DMS53 treated with DMSO at 0.1 percent for 48 hours (cell line): Measurements from ENCODE around the gene GHR.
A peak's percentile ranks its signal among the peaks of the same experiment; 100 is the strongest.

ENCODE experiments used
- DNase-seq: peaks from one replicate; lab custom pipeline; 2025; ENCODE audit not compliant: unreplicated experiment; lab: John Stamatoyannopoulos, UW

GHR gene

DNA sequence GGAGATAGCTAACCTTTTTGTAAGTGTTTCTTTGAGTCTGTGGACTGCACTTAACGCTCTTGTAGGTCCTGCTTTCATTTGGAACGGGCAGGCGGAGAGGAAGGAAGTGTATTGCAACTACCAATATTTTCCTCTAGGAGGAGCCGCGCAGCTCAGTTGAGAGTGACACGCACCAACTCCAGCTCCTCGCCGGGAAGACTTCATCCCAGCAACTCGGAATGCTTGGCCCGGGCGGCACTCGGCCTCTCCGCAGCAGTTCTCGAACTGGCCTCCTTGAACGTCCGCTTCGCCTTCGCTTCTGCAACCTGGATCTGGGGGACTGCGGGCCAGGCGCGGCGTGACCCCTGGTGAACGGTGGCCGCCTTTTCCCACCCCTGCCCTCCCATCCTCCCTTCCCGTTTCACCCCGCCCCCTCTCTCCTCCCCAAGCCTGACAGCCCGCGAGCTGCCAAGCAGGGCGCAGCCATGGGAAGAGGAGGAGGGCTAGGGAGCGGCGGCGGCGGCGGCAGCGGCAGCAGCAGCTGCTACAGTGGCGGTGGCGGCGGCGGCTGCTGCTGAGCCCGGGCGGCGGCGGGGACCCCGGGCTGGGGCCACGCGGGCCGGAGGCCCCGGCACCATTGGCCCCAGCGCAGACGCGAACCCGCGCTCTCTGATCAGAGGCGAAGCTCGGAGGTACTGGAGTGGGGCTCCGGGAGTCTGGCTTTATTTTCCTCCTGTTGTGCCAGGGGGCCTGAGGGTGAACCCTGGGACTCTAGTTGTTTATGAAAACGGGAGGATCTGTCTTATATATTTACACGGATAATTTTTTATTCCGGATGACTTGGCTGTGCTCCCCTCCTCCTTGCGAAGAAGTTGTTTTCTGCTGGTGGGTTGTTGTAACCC is at the start of gene GHR:
GHR (plus strand) TSS at position 155 of the 881 bp plus-strand sequence. CDS start 142,436 bp downstream, outside the sequence.
- peak; percentile 70 for DNase-seq

DNA sequence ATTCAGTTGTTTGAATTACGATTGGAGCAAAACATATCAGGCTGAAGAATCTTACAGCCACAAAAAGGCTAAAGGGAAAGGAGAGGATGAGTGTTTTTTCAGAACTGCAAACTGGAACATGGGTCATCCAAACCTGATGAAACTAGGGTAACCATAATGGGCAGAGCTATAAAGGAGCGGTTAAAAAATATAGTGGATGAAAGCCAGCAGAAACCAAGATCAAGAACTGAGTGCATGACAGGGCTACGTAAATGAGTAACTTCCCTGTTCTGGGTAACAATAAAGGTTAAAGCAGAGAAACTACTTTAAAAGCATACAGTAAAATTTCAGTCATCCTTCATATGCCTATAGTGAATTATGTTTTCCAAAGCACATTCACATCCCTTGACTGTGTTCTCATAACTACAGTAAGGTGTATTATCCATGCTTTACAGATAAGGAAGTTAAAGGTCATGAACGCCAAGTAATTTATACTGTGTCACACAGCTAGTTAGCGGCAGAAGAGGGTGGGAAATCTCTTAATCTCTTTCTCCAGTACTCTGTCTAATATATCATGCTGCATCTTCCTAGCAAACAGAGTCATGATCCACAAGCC is 48.5 kb upstream of the GHR start:
- no peak for DNase-seq

DNA sequence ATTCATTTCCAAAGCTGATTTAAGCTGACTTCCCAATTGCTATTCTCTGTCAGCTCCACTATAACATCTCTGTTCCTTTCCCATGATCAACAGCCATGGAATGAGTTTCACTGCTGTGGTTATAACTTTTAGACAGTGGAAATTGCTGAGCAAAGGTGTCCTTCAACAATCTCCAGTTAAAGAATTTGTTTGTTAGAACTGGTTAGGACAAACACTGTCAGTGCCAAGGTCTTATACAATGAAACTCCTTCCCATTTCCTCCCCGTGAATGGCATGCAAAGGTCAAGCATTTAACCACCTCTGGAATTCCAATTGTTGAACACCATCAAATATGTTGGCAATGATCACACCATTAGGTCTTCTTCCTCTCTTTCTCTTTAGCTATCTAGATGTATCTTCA is 45.7 kb upstream of the GHR start:
- DNase-seq = no peak

DNA sequence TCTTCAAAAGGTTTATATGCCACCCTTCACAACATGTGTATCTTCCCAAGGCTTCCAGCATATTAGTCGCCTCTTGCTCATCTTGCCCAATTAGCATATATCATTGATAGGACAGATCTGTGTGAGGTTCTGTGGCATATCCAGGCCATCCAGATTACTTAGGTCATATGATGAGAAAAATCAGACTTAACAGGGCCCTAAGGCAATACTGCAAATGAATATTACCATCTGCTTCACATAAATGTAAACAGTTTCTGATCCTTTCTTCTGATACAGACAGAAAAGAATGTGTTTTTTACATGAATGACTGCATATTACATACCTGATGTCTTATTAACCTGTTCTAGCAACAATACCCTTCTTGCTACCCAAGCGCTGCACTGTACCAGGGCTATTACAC is 41.3 kb upstream of the GHR start:
- DNase-seq = no peak

DNA sequence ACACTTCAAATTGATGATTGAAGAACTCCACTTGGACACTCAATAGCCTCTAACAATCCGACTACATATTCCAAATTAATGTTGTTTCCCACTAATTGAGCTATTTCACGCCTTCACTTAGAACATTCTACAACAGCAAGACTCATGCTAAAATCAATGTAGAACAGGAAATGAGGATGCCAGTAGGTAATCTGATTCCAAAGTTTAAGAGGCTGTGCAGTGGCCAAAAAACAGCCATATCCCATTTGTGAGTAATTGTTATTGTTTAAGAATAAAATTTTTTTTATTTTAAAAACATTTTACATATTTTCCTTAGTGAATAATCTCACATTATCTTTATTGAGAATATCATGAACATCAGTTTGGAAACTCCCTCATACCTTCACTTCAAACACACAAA is 35.7 kb upstream of the GHR start:
- DNase-seq = no peak

DNA sequence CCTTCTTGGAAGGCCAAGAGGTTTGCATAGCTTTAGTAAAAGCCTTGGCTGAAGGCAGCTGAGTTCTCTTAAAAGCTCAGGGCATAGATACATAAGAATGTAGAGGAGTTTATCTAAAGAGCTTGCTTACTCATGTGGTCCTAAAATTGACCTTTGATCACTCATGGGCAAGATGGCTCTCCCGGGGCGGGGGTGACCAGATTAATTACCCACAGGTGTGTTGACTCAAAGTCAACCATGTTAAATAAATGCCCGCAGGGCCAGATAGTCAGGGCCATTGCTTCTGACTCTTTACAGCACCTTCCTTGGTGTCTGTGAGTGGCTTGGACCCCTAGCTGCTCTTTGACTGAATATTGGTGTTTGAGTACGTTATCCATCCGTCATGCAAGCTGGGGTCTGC is 33.1 kb upstream of the GHR start:
- peak; percentile 1 for DNase-seq

DNA sequence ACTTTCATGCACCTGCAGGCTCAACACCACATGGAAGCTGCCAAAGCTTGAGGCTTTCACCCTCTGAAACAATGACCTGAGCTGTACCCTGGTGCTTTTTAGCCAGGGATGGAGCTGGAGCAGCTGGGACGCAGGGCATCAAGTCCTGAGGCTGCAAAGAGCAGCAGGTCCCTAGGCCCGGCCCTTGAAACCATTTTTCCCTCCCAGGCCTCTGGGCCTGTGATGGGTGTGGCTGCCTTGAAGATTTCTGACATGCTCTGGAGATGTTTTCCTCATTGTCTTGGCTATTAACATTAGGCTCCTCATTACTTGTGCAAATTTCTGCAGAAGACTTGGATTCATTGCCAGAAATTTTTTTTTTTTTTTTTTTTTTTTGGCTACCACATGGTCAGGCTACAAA is 30.3 kb upstream of the GHR start:
- DNase-seq = no peak

DNA sequence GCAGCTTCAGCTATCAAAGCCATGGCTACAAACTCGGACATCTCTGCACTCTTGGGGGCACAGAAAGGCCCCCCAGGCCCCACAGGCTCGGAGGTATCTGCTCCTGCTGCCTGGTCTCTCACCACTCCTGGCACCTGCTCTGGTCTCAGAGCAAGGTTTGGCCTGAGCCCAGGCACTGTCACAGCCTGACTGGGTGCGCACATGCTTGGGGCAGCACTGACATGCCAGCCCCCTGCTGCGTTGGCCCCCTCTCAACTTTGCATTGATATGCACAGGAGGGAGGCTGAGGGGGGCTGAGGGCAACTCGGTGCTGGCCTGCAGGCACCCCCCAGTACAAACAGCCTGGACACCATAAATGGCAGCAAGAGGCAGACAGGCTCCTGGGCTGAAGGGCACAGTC is 27.1 kb upstream of the GHR start:
- DNase-seq = no peak

DNA sequence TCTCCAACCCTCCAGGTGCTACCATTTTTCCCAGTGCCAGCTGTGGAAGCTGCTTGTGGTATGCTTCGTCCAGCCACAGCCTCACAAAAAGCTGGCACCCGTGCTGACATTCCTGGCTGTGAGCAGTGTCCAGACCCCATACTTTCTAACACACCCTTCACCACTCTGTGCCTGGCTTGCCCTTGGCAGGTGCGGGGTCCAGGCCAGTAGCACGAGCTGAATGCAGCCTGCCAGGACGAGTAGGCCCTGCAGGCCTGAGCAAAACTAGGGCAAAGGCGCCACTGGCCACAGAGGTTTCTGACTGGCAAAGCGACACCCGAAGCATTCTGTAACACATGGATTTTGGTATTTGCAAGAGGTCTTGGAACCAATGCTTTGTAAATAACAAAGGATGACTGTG is 26.0 kb upstream of the GHR start:
- DNase-seq = no peak

DNA sequence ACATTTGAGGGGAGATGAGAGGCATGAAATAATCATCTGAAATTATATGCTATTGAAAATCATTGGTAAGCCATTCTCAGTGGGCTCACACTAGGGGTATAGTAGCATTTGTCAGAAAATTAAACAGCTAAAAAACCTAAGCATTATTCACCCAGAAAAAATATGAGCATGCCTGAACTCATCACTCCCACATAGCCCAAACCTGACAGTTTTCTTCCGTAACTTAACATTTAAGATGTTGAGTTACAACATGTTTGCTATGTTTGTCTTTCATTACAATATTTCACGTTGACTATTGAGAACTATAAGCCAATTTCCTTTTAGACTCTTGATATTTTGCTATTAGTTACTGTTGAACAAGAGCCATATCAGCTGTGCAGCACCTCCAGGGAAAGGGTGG is 23.5 kb upstream of the GHR start:
- no peak for DNase-seq

DNA sequence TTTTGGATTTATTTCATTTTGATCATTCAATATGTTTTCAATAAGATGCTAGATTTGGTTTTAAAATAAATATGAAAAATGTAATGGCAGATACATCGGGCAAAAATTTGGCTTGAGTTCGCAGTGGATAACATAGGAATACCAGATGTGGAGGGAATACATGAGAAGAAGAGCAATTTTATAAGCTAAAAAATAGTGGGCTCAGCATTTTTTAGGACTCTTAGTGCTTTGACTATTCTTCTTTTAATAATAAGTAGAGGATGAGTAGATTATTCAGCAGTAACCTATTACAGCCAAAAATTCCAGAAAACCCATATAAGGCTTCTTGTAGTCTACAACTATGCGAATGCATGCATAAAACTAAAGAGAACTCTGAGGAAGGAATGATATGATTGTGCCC is 22.8 kb upstream of the GHR start:
- DNase-seq = no peak

DNA sequence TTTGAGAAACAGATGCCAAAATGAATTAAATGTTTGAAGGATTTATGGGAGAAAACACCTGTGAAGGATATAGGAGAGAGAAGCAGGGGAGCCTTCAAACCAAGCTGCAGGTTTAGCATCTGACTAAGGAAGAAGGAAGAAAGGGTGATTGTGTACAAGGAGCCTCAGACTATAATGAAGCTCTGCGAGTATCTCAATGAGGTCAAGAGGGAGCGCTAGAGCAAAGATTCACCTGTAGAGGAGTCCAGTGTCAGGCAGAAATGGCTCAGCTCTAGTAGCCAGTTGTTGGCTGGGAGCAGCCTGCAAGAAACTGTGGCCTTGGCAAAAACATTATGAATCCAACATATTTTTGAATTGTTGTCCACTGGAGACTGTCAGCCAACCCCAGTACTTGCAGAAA is 20.0 kb upstream of the GHR start:
- DNase-seq = no peak

DNA sequence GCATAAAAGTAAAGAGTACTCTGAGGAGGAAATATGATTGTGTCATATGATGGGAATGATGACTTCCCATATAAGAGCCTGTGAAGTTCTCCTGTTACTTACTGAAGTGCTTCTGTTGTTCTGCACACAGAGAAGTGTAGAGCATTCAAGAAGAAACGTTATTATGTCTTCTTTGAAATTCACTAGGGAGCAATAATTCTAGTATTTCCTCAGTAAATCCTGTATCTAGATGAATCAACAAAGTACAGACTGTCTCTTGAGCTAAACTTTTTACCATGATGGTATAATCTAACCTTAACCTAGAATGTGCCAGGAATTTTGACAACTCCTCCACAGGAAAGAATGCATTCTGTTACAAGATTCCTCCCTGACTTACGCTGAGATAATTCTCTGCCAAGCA is 18.9 kb upstream of the GHR start:
- DNase-seq = no peak

DNA sequence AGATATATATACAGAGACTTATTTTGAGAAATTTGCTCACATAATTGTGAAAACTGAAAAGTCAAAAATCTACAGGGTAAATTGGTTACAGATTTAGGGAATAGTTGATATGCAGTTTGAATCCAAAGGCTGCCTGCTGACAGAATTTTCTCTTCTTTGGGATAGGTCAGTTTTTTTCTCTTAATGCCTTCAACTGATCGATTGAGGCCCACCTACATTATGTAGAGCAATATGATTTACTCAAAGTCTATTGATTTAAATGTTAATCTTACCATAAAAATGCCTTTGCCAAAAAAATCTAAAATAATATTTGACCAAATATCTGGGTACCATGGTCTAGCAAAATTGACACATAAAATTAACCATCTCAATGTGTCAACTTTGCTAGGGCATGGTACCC is 3.9 kb upstream of the GHR start:
- DNase-seq = no peak

DNA sequence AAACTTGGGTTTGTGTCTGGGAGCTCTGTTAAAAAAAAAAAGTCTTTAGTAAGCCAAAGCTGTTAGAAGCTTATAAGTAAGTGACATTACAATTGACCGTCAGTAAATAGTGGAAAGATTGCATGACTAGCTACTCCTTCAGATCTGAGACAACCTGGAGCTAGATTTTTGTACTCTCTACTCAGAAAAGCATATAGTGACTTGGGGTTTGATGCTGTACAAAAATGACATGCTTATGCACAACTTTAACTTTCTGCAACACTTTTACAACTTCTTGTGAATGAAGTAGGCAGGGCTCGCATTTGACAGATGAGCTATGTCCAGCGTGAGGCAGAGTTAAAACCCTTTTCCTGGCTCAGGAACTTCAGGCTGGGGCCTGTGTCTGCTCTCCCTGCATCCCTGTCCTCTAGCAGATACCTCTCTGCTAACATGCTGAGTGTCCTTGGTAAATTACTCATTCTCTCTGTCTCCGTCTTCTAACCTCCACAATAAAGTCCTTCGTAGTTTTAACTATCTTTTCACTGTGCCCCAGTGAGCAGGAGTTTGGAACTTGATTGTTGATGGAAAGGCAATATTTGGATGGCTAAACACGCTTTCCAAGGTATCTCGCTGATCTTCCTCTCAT is 471 bp upstream of the GHR start:
- DNase-seq = no peak

DNA sequence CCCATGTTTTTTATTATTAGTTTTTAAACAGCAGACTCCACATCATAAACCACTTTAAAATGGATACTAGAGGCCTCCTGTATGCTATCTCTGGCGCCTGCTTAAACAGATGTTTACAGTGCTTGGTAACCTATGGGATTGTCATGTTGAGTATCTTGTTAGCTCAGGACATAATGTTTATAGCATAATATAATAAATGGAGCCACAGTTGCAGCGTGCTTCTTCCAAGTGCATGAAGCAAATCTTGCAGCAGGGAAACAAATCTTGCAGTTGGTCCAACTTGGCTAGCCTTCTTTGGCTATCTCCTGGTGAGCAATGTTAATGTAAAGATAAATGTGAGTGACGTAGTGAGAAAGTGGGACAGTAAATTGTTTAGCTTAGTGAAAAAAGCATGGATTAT is 2.8 kb downstream of the GHR start:
- DNase-seq = no peak

DNA sequence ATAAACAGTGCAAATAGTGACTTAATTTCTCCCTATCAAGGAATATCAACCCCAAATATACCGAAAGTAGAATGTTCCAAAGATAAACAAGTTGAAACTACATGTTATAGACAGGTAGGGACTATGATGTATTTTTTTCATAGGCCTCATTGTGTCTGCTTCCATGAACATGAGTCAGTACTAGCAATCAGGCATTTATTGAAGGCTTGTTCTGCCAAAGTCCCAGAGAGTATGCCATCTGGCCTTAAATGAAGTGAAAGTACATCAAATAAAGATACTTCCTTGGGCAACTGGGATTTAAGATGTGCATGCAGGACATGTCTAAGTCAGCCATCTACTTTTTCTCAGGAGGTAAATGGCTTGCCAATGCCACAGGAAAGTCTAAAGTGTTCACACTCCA is 6.5 kb downstream of the GHR start:
- DNase-seq = no peak

DNA sequence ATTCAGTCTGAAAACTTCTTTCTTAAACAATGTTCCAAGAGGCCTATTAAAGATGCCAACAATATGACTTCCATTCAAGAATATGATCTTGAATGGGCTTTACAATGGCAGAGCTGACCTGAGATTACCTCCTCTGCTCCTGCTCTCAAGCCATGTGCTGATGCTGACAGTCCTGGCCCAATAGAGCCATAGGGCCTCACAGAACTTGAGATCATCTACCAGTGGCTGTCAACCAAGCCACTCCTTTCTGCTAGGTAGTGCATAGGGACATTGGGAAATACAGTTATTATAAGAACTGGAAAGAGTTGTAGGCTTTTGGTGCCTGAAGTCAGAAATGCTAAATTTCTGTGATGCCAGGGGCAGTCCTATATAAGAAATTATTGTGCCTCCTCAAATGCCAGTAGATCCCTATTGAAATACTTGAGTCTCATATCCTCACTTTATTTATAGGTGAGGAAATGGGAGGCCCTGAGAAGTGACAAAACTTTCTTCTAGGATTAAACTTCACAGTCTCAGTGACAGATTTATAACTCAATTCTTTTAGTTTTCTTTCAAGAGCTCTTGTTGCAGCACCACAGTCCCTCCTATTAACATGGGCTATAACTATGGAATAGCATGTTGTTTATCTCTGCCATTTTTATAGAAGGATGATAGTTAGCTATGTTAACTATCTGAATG is 10.9 kb downstream of the GHR start:
- no peak for DNase-seq

DNA sequence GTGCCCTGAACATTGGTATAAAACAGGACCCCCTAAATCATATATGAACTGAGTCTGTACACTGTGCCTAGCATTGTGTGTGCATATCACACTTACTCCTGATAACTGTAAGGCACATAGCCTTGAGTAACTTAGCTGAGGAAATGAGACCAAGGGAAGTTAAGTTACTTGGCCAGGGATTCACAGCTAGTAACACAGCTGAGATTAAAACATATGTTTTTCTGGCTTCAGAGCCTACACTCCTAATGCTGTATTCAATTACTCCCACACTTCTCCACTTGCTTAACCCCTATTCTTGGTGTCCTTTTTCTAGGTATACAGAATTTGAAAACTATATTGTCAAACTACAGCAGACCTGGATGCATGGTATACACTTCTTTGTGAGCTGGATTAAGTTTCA is 12.8 kb downstream of the GHR start:
- DNase-seq = no peak

DNA sequence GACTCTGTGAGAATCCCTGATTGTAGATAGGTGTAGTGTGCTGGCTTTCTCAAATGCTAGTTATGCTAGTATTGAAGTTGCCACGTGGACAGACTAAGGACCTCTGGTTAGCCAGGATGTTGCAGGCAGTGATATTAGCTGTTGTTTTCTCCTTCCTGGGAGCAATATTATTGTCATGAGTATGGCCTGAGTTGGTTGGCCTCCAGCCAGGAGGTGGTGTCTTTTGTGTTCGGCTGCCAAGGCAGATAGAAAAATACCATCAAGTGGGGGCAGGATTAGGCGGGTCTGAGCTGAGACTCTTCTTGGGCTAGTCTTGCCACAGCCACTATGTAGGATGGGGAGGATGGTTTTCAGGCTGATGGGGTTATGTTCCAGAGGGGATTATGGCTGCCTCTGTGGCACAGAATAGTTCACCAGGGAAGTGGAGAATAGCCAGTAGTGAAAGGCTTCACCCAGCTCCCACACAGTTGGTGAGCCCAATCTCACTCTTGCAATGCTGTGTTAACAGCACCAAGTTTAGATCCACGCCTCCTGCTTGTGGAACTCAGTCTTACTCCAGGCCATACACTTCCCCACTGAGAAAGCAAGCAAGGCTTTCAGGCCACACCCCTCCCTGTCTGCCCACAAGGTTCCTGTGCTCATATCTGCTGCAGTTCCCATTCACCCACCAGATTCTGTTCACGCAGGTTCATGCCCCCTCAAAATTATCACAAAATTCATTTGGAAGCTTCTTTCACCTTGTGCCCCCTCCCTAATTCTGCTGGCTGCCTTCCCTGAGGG is 31.2 kb downstream of the GHR start:
- no peak for DNase-seq

DNA sequence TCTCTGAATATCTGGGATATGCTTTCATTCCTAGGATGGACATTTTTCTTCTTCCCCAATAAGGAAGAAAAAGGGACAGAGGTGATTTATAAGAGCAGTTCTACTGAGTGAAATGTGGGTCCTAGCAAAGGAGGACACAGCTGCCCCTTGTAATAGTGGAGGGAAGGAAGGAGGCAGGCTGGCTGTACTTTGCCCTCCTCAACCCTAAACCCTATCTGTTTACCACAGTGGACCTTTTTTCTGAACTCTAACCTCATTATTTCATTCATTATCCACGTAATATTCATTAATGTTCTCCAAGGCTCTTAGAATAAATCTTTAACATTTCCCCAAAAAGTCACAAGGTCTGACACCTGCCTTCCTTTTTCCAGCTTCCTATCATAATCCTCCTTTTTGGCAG is 37.8 kb downstream of the GHR start:
- no peak for DNase-seq
